ENCODE results near the gene MICAL2. TPM values are rescaled to one million over a fixed set of nuclear protein-coding genes. Genes with fewer than 3 reads are reported as not detected.

MICAL2 gene
- total and polyA plus RNA-seq, 2 of the 8 experiments (the other 6 are each of a cell fraction or from before 2014, with no cell fraction given): 1.3 to 4.1 TPM

GRCh38 chr11:12185914-12186313 lies 75.5 kb downstream of the MICAL2 start:
- H3K4me2 ChIP-seq (ENCODE audit: insufficient read depth in 1 of 2, low read depth in 2 of 2, low read length in 2 of 2): no peak overlapping the region
- no peak overlapping the region for H3K23ac ChIP-seq (ENCODE audit: insufficient read length)
- no peak overlapping the region for H3K14ac ChIP-seq (ENCODE audit: insufficient read length)
- H3K4me1 ChIP-seq (replicated peaks in 1 of 4; ENCODE audit: control insufficient read depth in 3 of 4, insufficient read depth in 4 of 4, low read length in 3 of 4): no peaks in the 10 kb centered on the region
- no peak overlapping the region for H3K4ac ChIP-seq (replicated peaks; ENCODE audit: insufficient read length, low read depth, low read length)
- no peaks in the 10 kb centered on the region for H3K9me3 ChIP-seq (ENCODE audit: insufficient read depth in 2 of 2, low read depth in 1 of 2, low read length in 1 of 2)
- no peak overlapping the region for H4K8ac ChIP-seq (ENCODE audit: extremely low read depth, insufficient read depth, low read length)
- no peak overlapping the region for H2BK15ac ChIP-seq (ENCODE audit: low read length)
- CTCF ChIA-PET (ENCODE audit: partially characterized antibody): interaction anchor here (1.3 to 2.9 kb wide), 5 partner anchors 13 to 138 kb away, joined by 3 to 13 read pairs (median 4); no protein-coding TSS in a partner anchor
- H3K27me3 ChIP-seq (replicated peaks in 1 of 4; ENCODE audit: control insufficient read depth in 3 of 4, extremely low read depth in 1 of 4, insufficient read depth in 3 of 4, low read length in 3 of 4): no peaks in the 10 kb centered on the region
- DNase-seq (ENCODE audit: low read depth in 1 of 2, low spot score in 2 of 2) (no peak), FAIRE-seq (no peak)
- H4K91ac ChIP-seq (replicated peaks; ENCODE audit: insufficient read length, low read length): no peak overlapping the region
- no peak overlapping the region for H3K56ac ChIP-seq (replicated peaks; ENCODE audit: insufficient read length, low read depth, low read length)
- H3K9ac ChIP-seq (replicated peaks in 1 of 4; ENCODE audit: extremely low read depth in 1 of 4, low read depth in 3 of 4, low read length in 3 of 4): no peak overlapping the region
- WGBS, 2 experiments (ENCODE audit: extremely low coverage in 1 of 2, insufficient coverage in 1 of 2, insufficient read length in 1 of 2, insufficient replicate concordance in 2 of 2, low coverage in 1 of 2, low lambda C conversion rate in 2 of 2, missing lambda C conversion rate in 1 of 2): 86% methylated on average over 4 of the region's 4 CpGs; no CpG with 5 or more reads in 1 of the 2 experiments
- H4K5ac ChIP-seq (ENCODE audit: insufficient read length, low read depth, low read length): no peak overlapping the region
- H3K18ac ChIP-seq (ENCODE audit: extremely low read depth, low read length): no peak overlapping the region
- no peak overlapping the region for H2AK5ac ChIP-seq (ENCODE audit: low read depth, low read length)
- no peak overlapping the region for H3K27ac ChIP-seq (ENCODE audit: low read depth, low read length)
- no peak overlapping the region for H2AFZ ChIP-seq (ENCODE audit: low read length)
- H3K79me1 ChIP-seq (ENCODE audit: low read depth, low read length): no peaks in the 10 kb centered on the region
- no peaks in the 10 kb centered on the region for H4K20me1 ChIP-seq (replicated peaks in 1 of 2; ENCODE audit: control insufficient read depth in 1 of 2, insufficient read depth in 2 of 2, low read length in 2 of 2)
- no peak overlapping the region for H2BK20ac ChIP-seq (ENCODE audit: low read length)
- no peak overlapping the region for H2BK5ac ChIP-seq (ENCODE audit: low read depth, low read length)
- H2BK120ac ChIP-seq (replicated peaks; ENCODE audit: low read depth, low read length): no peak overlapping the region
- no peak overlapping the region for H2BK12ac ChIP-seq (ENCODE audit: low read depth, low read length)
- POLR2A ChIA-PET (ENCODE audit: partially characterized antibody): no interaction called here
- no peaks in the 10 kb centered on the region for H3K79me2 ChIP-seq (ENCODE audit: control insufficient read depth in 1 of 2, insufficient read depth in 2 of 2, low read length in 2 of 2)
- peak in 1 of 3 experiments; percentile 8; a peak in 1 of 4 replicates for TF ChIP-seq CTCF (IDR thresholded peaks at IDR 0.05; ENCODE audit: control extremely low read depth in 1 of 3, insufficient read depth in 1 of 3, low read depth in 1 of 3, low read length in 3 of 3)
- TF ChIP-seq EGR1 (IDR thresholded peaks at IDR 0.05; ENCODE audit: borderline replicate concordance, low read depth, low read length): no peak
- H3K36me3 ChIP-seq (ENCODE audit: control insufficient read depth in 2 of 4, insufficient read depth in 4 of 4, low read length in 3 of 4): no peaks in the 10 kb centered on the region
- no peaks in the 10 kb centered on the region; the same call in 1 of the 2 replicates for H3K23me2 ChIP-seq (ENCODE audit: low read depth, low read length)
- H3K4me3 ChIP-seq (ENCODE audit: extremely low read depth in 1 of 4, insufficient read depth in 2 of 4, low read depth in 3 of 4, low read length in 4 of 4): no peak overlapping the region

Measured in H1 (cell line).